IPS-15b (cell line): ENCODE results near the gene TJP1.
"Not testable (repeated sequence)": the region's sequence is repeated elsewhere in the genome, so short reads cannot be mapped to it uniquely, and the experiment has no call there.

Source experiments
- H3K27me3 ChIP-seq: one replicate; pipeline ENCODE4 v1.6.1; 2013; ENCODE audit warnings: low read length; ENCODE audit not compliant: control insufficient read depth, insufficient read depth
- H3K36me3 ChIP-seq: one replicate; pipeline ENCODE4 v1.6.1; 2013; ENCODE audit warnings: low read length; ENCODE audit not compliant: control insufficient read depth, insufficient read depth
- H3K4me1 ChIP-seq: one replicate; pipeline ENCODE4 v1.6.1; 2013; ENCODE audit warnings: mild to moderate bottlenecking, low read length; ENCODE audit not compliant: control insufficient read depth, insufficient read depth
- H3K4me3 ChIP-seq: one replicate; pipeline ENCODE4 v1.5.1; 2013; ENCODE audit warnings: low read depth, low read length
- H3K9ac ChIP-seq: one replicate; pipeline ENCODE4 v1.6.1; 2013; ENCODE audit warnings: low read depth, mild to moderate bottlenecking, low read length
- H3K9me3 ChIP-seq: one replicate; pipeline ENCODE4 v1.6.1; 2013; ENCODE audit warnings: mild to moderate bottlenecking, low read length; ENCODE audit not compliant: control insufficient read depth, insufficient read depth

The TJP1 gene

DNA sequence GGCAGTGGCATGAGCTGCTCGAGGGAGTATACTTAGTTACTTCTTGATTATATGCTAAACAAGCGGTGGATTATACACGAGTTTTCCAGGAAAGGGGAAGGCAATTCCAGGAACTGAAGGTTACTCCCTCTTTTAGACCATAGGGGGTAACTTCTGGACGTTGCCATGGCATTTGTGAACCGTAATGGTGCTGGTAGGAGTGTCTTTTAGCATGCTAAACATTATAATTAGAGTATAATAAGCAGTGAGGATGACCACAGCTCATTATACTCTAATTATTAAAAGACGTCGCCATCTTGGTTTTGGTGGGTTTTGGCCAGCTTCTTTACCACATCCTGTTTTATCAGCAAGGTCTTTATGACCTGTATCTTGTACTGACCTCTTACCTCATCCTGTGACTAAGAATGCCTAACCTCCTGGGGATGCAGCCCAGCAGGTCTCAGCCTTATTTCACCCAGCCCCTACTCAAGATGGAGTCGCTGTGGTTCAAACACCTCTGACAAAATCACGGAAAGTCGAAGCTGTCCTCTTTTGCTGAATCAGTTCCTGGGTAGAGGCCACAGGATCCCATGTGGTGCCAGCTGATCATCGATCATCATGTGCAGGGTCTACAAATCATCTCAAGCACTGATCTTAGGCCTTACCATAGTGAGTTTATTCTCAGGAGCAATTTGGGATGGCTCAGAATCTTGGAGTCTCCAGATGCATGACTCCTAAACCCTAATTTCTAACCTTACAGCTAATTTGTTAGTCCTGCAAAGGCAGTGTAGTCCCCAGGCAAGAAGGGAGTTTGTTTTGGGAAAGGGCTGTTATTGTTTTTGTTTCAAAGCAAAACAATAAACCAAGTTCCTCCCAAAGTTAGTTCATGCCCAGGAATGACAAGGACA lies 149.1 kb downstream of the TJP1 start:
- Histone ChIP-seq H3K27me3 (no peaks in the 10 kb centered on the region), H3K9ac (no peak overlapping the region), H3K4me3 (no peak overlapping the region), H3K4me1 (peaks cover 3% of the 10 kb centered on the region), H3K36me3 (no peaks in the 10 kb centered on the region), H3K9me3 (no peaks in the 10 kb centered on the region)

DNA sequence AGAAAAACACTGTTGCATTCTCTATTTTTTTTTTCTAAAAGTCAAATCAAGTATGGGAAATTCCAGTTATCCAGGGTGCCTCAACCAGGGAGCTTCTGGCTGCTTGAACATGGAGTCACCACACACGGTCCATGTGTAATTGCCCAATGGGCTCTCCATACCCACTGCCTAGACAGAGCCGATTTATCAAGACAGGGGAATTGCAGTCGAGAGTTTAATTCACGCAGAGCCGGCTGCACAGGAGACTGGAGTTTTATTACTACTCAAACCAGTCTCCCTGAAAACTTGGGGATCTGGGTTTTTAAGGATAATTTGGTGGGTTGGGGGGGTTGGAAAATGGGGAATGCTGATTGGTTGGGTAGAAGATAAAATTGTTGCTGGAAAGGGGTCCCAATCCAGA lies 149.8 kb downstream of the TJP1 start:
- H3K4me1 ChIP-seq = peaks cover 3% of the 10 kb centered on the region
- no peaks in the 10 kb centered on the region for H3K36me3 ChIP-seq
- H3K27me3 ChIP-seq = no peaks in the 10 kb centered on the region
- H3K9ac ChIP-seq = no peak overlapping the region
- no peaks in the 10 kb centered on the region for H3K9me3 ChIP-seq
- H3K4me3 ChIP-seq = no peak overlapping the region

DNA sequence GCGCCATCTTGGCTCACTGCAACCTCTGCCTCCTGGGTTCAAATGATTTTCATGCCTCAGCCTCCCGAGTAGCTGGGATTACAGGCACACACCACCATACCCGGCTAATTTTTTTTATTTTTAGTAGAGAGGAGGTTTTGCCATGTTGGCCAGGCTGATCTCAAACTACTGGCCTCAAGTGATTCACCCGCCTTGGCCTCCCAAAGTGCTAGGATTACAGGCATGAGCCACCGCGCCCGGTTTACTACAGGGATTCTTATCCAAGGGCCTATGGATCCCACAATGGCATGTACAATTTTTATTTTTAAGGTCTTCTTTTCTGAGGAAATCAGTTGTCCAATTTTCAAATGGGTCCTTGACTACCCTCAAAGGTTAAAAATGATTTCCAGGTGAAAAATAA lies 150.2 kb downstream of the TJP1 start:
- H3K27me3 ChIP-seq, H3K9ac ChIP-seq, H3K9me3 ChIP-seq, H3K4me3 ChIP-seq, H3K4me1 ChIP-seq, H3K36me3 ChIP-seq: not testable (repeated sequence)

DNA sequence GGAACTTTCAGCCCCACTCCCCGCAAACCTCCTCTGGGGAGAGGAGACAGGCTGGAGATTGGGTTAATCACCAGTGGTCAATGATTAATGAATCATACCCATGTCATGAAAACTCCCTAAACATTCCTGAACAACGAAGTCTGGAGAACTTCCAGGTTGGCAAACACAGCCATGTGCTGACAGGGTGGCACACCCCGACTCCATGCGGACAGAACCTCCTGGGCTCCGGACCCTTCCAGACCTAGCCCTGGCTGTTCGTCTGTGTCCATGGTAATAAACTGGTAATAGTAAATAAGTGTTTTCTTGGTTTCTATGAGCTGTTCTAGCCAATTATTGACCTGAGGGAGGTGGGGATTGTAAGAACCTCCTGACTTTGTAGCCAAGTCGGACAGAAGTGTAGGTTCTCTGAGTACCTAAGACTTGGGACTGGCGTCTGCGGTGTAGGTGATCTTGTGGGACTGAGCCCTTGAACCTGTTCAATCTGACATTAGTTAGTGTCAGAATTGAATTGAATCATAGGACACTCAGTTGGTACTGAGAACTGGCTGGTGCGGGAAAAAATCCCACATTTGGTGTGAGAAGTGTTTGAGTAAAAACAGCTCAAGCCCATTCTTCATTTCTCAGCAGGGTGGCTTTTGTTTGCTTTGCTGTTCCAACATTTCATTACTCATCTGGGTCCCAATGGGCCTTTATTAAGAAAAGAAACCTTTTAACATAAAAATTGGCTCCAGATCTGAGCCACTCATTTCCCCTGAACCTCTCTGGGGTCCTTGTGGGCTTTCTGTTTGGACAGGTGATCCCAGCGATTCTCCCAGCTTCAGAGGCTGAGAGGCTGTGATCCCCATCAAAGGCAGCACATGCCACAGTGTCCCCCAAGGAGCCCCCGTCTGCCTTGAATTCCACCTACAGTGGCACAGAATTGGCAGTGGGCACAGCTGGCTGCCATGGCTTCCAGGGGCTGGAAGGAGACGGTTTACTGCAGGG lies 151.0 kb downstream of the TJP1 start:
- H3K9me3 ChIP-seq = no peaks in the 10 kb centered on the region
- no peaks in the 10 kb centered on the region for H3K36me3 ChIP-seq
- peaks cover 3% of the 10 kb centered on the region for H3K4me1 ChIP-seq
- H3K9ac ChIP-seq = no peak overlapping the region
- H3K4me3 ChIP-seq = no peak overlapping the region
- H3K27me3 ChIP-seq = no peaks in the 10 kb centered on the region

DNA sequence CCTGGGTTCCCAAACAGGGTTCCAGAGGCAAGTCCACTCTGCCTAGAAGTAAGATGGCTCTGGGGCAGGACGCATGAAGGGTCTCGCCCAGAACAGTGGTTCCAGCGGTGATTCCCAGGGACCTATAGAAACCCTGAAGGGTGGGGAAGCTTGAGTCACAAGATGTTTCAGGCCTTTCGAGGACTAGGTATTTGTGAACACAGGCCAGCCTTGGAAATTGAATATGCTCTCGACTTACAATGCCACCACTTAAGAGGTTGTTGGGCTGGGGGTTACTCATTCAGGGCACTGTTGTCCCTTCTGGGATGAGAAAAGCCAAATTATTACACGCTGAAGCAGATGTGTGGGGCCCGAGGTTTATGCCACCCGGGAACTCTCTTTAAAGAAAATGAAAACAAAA lies 152.0 kb downstream of the TJP1 start:
- H3K4me3 ChIP-seq = no peak overlapping the region
- H3K36me3 ChIP-seq = no peaks in the 10 kb centered on the region
- no peak overlapping the region for H3K9ac ChIP-seq
- no peaks in the 10 kb centered on the region for H3K9me3 ChIP-seq
- no peaks in the 10 kb centered on the region for H3K27me3 ChIP-seq
- peaks cover 3% of the 10 kb centered on the region for H3K4me1 ChIP-seq

DNA sequence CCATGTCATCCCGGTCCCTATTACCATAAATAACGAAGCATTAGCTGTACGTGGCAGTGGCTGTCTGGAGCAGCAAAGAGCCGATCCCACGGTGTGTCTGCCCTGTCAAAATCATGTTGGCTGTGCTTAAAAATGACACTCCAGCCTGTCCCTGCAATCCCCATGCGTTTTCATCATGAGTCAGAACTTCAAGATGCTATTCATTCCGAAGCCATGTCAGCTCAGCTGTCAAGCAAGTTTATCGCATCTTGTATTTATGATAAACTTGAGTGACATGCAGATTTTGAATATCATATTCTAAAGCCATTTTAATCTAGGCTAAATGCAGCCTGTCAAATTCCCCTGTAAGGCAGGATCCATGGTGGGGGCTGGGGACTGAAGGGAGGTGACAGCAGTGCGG lies 152.4 kb downstream of the TJP1 start:
- Histone ChIP-seq H3K4me1 (peaks cover 3% of the 10 kb centered on the region), H3K9ac (no peak overlapping the region), H3K27me3 (no peaks in the 10 kb centered on the region)

DNA sequence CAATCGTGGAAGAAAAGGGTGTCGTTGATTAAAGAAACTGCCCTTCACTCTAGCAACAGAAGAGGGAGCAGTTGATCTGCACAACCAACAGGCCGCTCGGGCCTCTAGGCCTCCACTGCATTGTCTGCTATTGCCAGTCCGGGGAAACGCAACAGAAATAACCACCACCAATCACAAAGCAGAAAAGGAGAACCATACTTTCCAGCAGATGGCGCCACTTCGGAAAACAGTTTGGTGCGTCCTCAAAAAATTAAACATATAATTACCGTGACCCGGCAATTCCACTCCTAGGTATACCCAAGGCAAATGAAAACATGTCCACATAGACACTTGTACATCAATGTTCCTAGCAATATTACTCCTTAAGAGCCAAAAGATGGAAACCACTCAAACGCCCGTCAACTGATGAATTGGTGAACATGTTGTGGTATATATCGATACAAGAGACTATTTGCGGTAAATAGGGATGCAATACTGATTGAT lies 154.1 kb downstream of the TJP1 start:
- Histone ChIP-seq H3K9me3 (no peaks in the 10 kb centered on the region), H3K9ac (no peak overlapping the region), H3K4me1 (peaks cover 3% of the 10 kb centered on the region), H3K36me3 (no peaks in the 10 kb centered on the region), H3K27me3 (no peaks in the 10 kb centered on the region), H3K4me3 (no peak overlapping the region)

More for the DNA sequence above, 152.4 kb downstream of the TJP1 start:
- Histone ChIP-seq H3K9me3 (no peaks in the 10 kb centered on the region), H3K36me3 (no peaks in the 10 kb centered on the region), H3K4me3 (no peak overlapping the region)

DNA sequence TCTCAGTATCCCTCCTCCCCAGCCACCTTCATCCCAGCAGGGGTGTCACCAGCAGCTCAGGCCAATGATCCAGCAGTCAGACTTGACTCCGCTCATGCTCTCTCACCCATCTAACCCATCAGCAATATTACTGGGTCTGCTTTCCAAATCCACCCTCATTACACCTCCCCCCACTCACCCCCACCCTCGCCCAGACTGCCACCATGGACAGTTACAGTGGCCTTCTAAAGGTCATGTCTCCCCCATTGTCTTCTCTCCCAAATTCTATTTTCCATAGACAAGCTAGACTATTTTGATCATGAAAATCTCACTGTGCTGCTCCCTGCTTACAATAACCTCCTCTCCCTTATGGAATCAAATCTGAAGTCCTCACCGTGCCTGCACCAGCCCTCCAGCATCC lies 156.0 kb downstream of the TJP1 start:
- Histone ChIP-seq H3K9ac (no peak overlapping the region), H3K9me3 (no peaks in the 10 kb centered on the region), H3K27me3 (no peaks in the 10 kb centered on the region), H3K4me3 (no peak overlapping the region), H3K4me1 (no peaks in the 10 kb centered on the region), H3K36me3 (no peaks in the 10 kb centered on the region)

DNA sequence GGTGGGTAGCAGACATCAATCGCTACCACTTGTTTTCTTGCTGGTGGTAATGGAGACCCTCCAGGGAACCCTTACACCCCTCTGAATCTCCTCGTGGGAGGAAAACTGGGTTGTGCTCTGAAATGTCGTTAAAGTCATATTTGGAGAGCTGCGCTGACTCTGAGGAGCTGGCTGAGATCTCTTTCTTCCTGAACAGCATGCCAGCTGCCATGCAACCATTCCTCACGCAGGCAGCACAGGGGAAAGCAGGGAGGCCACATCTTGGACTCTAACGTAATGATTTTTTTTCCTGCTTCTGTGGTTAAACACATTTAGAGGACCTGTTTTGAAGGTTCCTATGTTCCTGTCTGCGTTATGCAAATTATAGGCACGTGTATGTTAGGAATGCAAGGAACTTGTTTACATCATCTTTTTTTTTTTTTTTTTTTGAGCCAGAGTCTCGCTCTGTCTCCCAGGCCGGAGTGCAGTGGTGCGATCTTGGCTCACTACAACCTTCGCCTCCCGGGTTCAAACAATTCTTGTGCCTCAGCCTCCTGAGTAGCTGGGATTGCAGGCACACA lies 156.7 kb downstream of the TJP1 start:
- Histone ChIP-seq H3K27me3 (no peaks in the 10 kb centered on the region), H3K4me1 (no peaks in the 10 kb centered on the region), H3K36me3 (no peaks in the 10 kb centered on the region), H3K9ac (no peak overlapping the region), H3K9me3 (no peaks in the 10 kb centered on the region), H3K4me3 (no peak overlapping the region)

DNA sequence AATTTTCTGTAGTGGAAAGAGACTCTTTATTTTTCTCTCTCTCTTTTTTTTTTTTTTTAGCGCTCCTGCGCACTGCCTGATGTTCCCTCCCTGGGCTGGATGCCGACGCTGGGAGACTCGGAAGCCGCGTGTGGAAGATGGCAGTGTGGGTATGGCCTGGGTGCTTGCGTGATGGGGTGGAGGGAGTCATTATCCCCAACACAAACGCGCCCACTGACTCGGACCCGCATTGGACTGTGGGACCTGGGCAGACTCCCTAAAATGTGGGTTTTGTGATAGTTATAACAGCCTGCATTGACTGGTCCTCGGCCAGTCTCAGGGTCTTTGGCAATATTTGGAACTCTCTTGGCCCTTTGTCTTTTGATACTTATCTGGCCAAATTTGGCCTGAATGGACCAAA lies 157.9 kb downstream of the TJP1 start:
- H3K4me1 ChIP-seq = no peaks in the 10 kb centered on the region
- no peaks in the 10 kb centered on the region for H3K27me3 ChIP-seq
- no peak overlapping the region for H3K4me3 ChIP-seq
- H3K9ac ChIP-seq = no peak overlapping the region
- H3K36me3 ChIP-seq = no peaks in the 10 kb centered on the region
- H3K9me3 ChIP-seq = no peaks in the 10 kb centered on the region

DNA sequence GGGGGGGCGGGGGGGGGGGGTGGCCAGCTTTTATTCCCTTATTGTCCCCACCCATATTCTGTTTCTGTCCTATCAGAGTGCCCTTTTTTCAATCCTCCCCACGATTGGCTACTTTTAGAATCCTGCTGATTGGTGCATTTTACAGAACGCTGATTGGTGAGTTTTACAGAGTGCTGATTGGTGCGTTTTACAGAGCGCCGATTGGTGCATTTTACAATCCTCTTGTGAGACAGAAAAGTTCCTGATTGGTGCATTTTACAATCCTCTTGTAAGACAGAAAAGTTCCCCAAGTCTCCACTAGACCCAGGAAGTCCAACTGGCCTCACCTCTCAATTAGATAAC lies 164.8 kb downstream of the TJP1 start:
- H3K9ac ChIP-seq, H3K4me1 ChIP-seq, H3K36me3 ChIP-seq, H3K4me3 ChIP-seq, H3K9me3 ChIP-seq, H3K27me3 ChIP-seq: not testable (repeated sequence)
